Fibroblast of lung (primary cell): ENCODE data around the gene IGLON5. TPM values are rescaled to one million over a fixed set of nuclear protein-coding genes. Genes with fewer than 3 reads are reported as not detected.

ENCODE experiments used
- DNase-seq, 2 donors: peaks; one replicate each; pipeline versions ENCODE4 v3.0.0 to v3.0.0-alpha.2; 2010; ENCODE audit warnings: low read depth in 2 of 2
- H2AFZ ChIP-seq: 2 replicates; pipeline ENCODE4 v1.5.1; 2012; ENCODE audit warnings: low read length, control low read depth, inconsistent platforms
- H3K27ac ChIP-seq: 2 replicates; pipeline ENCODE4 v1.5.1; 2011; ENCODE audit warnings: low read length, control low read depth; ENCODE audit not compliant: insufficient read depth
- H3K27me3 ChIP-seq: 2 replicates; pipeline ENCODE4 v1.5.1; 2011; ENCODE audit warnings: mild to moderate bottlenecking, low read length; ENCODE audit not compliant: control insufficient read depth, insufficient read depth
- H3K36me3 ChIP-seq: 2 replicates; pipeline ENCODE4 v1.5.1; 2011; ENCODE audit warnings: low read length; ENCODE audit not compliant: control insufficient read depth, insufficient read depth
- H3K4me1 ChIP-seq: 2 replicates; pipeline ENCODE4 v1.5.1; 2011; ENCODE audit warnings: low read length; ENCODE audit not compliant: control insufficient read depth, insufficient read depth; ENCODE audit errors: extremely low read depth
- H3K4me2 ChIP-seq: 2 replicates; pipeline ENCODE4 v1.5.1; 2011; ENCODE audit warnings: low read length, control low read depth; ENCODE audit not compliant: insufficient read depth; ENCODE audit errors: extremely low read depth
- H3K4me3 ChIP-seq, 4 experiments: fragments of 200-600 bp in 1 of 4; sonication (generic) in 1 of 4; replicated peaks in 1 of 4; 2 replicates each; pipeline ENCODE4 v1.5.1; 2011 to 2016; ENCODE audit warnings: low read length in 4 of 4, low read depth in 3 of 4, mild to moderate bottlenecking in 3 of 4, control low read depth in 2 of 4, inconsistent platforms in 1 of 4, mixed read lengths in 1 of 4; ENCODE audit not compliant: insufficient read depth in 1 of 4; ENCODE audit errors: control extremely low read depth in 1 of 4
- H3K79me2 ChIP-seq: 2 replicates; pipeline ENCODE4 v1.5.1; 2012; ENCODE audit warnings: mild to moderate bottlenecking, low read length, inconsistent platforms; ENCODE audit not compliant: control insufficient read depth, insufficient read depth
- H3K9ac ChIP-seq: 2 replicates; pipeline ENCODE4 v1.5.1; 2011; ENCODE audit warnings: mild to moderate bottlenecking, low read length, control low read depth; ENCODE audit not compliant: insufficient read depth
- H3K9me3 ChIP-seq: 2 replicates; pipeline ENCODE4 v1.5.1; 2012; ENCODE audit warnings: low read depth, low read length; ENCODE audit not compliant: control insufficient read depth, insufficient read depth
- H4K20me1 ChIP-seq: 2 replicates; pipeline ENCODE4 v1.5.1; 2011; ENCODE audit warnings: low read length; ENCODE audit not compliant: control insufficient read depth, insufficient read depth; ENCODE audit errors: extremely low read depth
- CTCF ChIP-seq, 2 donors: IDR thresholded peaks in 1 of 2; conservative IDR thresholded peaks in 1 of 2; 1 replicate in 1 of 2; 2 replicates in 1 of 2; pipeline ENCODE4 v1.5.1; 2011 to 2012; ENCODE audit warnings: low read length in 2 of 2, control low read depth in 1 of 2, inconsistent platforms in 1 of 2, low read depth in 1 of 2, mild to moderate bottlenecking in 1 of 2
- EZH2 ChIP-seq: IDR thresholded peaks from 2 replicates; pipeline ENCODE4 v1.5.1; 2012; ENCODE audit warnings: low read length, control low read depth, mild to moderate bottlenecking; ENCODE audit errors: missing control alignments
- polyA plus RNA-seq, 2 donors: library from polyadenylated mRNA; depleted of rRNA in 1 of 2; stranded (reverse) in 1 of 2; unstranded in 1 of 2; fragments of >200 nt; gene quantifications; 2 replicates each; pipeline ENCODE4 v1.2.1, GENCODE V29; 2011 to 2012; ENCODE audit warnings: missing spikeins in 1 of 2
- total RNA-seq: library from RNA; depleted of rRNA; stranded (reverse); fragments of >200 nt; gene quantifications from 2 replicates; pipeline ENCODE4 v1.2.1, GENCODE V29; 2014

IGLON5 gene
- total and polyA plus RNA-seq, 2 donors (not counting 1 experiment from before 2014, with no cell fraction given) = not detected

GRCh38 chr19:51321799-51322198 is 10.4 kb downstream of the IGLON5 start:
- no peak for DNase-seq
- H3K4me3 ChIP-seq = no peak overlapping the region
- no peaks in the 10 kb centered on the region for H3K27me3 ChIP-seq
- no peak overlapping the region for H3K9ac ChIP-seq
- no peak overlapping the region for H2AFZ ChIP-seq
- no peaks in the 10 kb centered on the region for H3K79me2 ChIP-seq
- no peaks in the 10 kb centered on the region for H3K36me3 ChIP-seq
- no peak overlapping the region for H3K27ac ChIP-seq
- no peak for TF ChIP-seq CTCF (conservative IDR thresholded peaks at IDR 0.05 in 1 of 2, IDR thresholded peaks at IDR 0.05 in 1 of 2; ENCODE audit: low read depth in 1 of 2, low read length in 2 of 2)
- no peak for TF ChIP-seq EZH2
- H3K4me2 ChIP-seq = no peak overlapping the region
- no peaks in the 10 kb centered on the region for H3K4me1 ChIP-seq
- H4K20me1 ChIP-seq = no peaks in the 10 kb centered on the region
- no peaks in the 10 kb centered on the region for H3K9me3 ChIP-seq

- Histone ChIP-seq H3K27me3 (no peaks in the 10 kb centered on the region), H3K36me3 (no peaks in the 10 kb centered on the region), H4K20me1 (no peaks in the 10 kb centered on the region), H3K4me3 (no peak overlapping the region), H3K4me2 (no peak overlapping the region), H3K9ac (no peak overlapping the region), H3K79me2 (no peaks in the 10 kb centered on the region), H2AFZ (no peak overlapping the region), H3K27ac (no peak overlapping the region), H3K4me1 (no peaks in the 10 kb centered on the region), H3K9me3 (no peaks in the 10 kb centered on the region)
- DNase-seq = no peak
- TF ChIP-seq CTCF (conservative IDR thresholded peaks at IDR 0.05 in 1 of 2, IDR thresholded peaks at IDR 0.05 in 1 of 2; ENCODE audit: low read depth in 1 of 2, low read length in 2 of 2) (no peak), EZH2 (no peak)
These were observed 12.2 kb downstream of the IGLON5 start for GRCh38 chr19:51323481-51324166.

GRCh38 chr19:51324167-51324481 is 12.7 kb downstream of the IGLON5 start:
- H3K27ac ChIP-seq = no peak overlapping the region
- no peaks in the 10 kb centered on the region for H3K9me3 ChIP-seq
- H3K79me2 ChIP-seq = no peaks in the 10 kb centered on the region
- H3K36me3 ChIP-seq = no peaks in the 10 kb centered on the region
- DNase-seq = no peak
- H3K4me3 ChIP-seq = no peak overlapping the region
- H2AFZ ChIP-seq = no peak overlapping the region
- no peak overlapping the region for H3K9ac ChIP-seq
- no peaks in the 10 kb centered on the region for H3K4me1 ChIP-seq
- H3K27me3 ChIP-seq = no peaks in the 10 kb centered on the region
- TF ChIP-seq CTCF (conservative IDR thresholded peaks at IDR 0.05 in 1 of 2, IDR thresholded peaks at IDR 0.05 in 1 of 2; ENCODE audit: low read depth in 1 of 2, low read length in 2 of 2) (no peak), EZH2 (no peak)
- no peaks in the 10 kb centered on the region for H4K20me1 ChIP-seq
- H3K4me2 ChIP-seq = no peak overlapping the region
